Caco-2 (cell line): ENCODE measurements around the gene SAMD11. TPM values are rescaled to one million over a fixed set of nuclear protein-coding genes. Genes with fewer than 3 reads are reported as not detected.

Source experiments
- BruUV-seq: library from RNA; stranded (reverse); fragments of 400-500 nt; replicated peaks from 2 replicates; lab custom pipeline; 2021; lab: Mats Ljungman, UMichigan
- CTCF ChIA-PET: fragments of 300-600 bp; sonication (Branson Sonifier 250); formaldehyde crosslinking; loops from one replicate; lab custom pipeline; 2022; ENCODE audit warnings: antibody characterized with exemption; lab: Charles Lee
- POLR2A ChIA-PET: fragments of 300-600 bp; sonication (Branson Sonifier 250); formaldehyde crosslinking; loops from one replicate; lab custom pipeline; 2022; ENCODE audit warnings: antibody characterized with exemption; lab: Charles Lee
- DNase-seq, 2 experiments: peaks; one replicate each; pipeline versions ENCODE4 v3.0.0 to v3.0.0-alpha.2; 2020 to 2022
- H3K27me3 ChIP-seq: replicated peaks from 2 replicates; pipeline ENCODE4 v1.6.0; 2011; ENCODE audit warnings: low read length; ENCODE audit not compliant: control insufficient read depth, insufficient read depth
- H3K36me3 ChIP-seq: 2 replicates; pipeline ENCODE4 v1.5.1; 2011; ENCODE audit warnings: low read length; ENCODE audit not compliant: control insufficient read depth, insufficient read depth
- H3K4me1 ChIP-seq: fragments of 250-450 bp; sonication (Bioruptor Pico); 2 replicates; pipeline ENCODE4 v1.5.1; 2020; ENCODE audit warnings: mild to moderate bottlenecking
- H3K4me3 ChIP-seq: 2 replicates; pipeline ENCODE4 v1.5.1; 2011; ENCODE audit warnings: low read depth, mild to moderate bottlenecking, control low read depth, low read length
- H3K9me3 ChIP-seq: fragments of 250-450 bp; sonication (Bioruptor Pico); 2 replicates; pipeline ENCODE4 v1.5.1; 2020; ENCODE audit warnings: mild to moderate bottlenecking, moderate library complexity
- H3K27ac Mint-ChIP-seq: one replicate; pipeline ENCODE4 v1.8.0; 2022; ENCODE audit warnings: mixed read lengths; ENCODE audit not compliant: unreplicated experiment
- H3K27me3 Mint-ChIP-seq: one replicate; pipeline ENCODE4 v1.8.0; 2022; ENCODE audit warnings: mixed read lengths; ENCODE audit not compliant: insufficient read depth, unreplicated experiment
- H3K36me3 Mint-ChIP-seq: one replicate; pipeline ENCODE4 v1.8.0; 2022; ENCODE audit warnings: mild to moderate bottlenecking, mixed read lengths; ENCODE audit not compliant: insufficient read depth, unreplicated experiment
- H3K4me1 Mint-ChIP-seq: one replicate; pipeline ENCODE4 v1.8.0; 2022; ENCODE audit warnings: low read depth, mixed read lengths; ENCODE audit not compliant: unreplicated experiment
- H3K4me3 Mint-ChIP-seq: one replicate; pipeline ENCODE4 v1.8.0; 2022; ENCODE audit warnings: mild to moderate bottlenecking, moderate library complexity, mixed read lengths; ENCODE audit not compliant: unreplicated experiment
- H3K9me3 Mint-ChIP-seq: one replicate; pipeline ENCODE4 v1.8.0; 2022; ENCODE audit warnings: mixed read lengths; ENCODE audit not compliant: unreplicated experiment
- CTCF ChIP-seq, 2 experiments: fragments of 200-600 bp in 1 of 2; IDR thresholded peaks; 1 replicate in 1 of 2; 2 replicates in 1 of 2; pipeline versions ENCODE4 v1.5.1 to v1.8.0; 2011 to 2022; ENCODE audit warnings: antibody characterized with exemption in 1 of 2, control low read depth in 1 of 2, inconsistent platforms in 1 of 2, low read depth in 1 of 2, low read length in 1 of 2, mild to moderate bottlenecking in 1 of 2, moderate library complexity in 1 of 2; ENCODE audit not compliant: insufficient read depth in 1 of 2, severe bottlenecking in 1 of 2, unreplicated experiment in 1 of 2
- intact Hi-C: fragments of 100-400 bp; cut with micrococcal nuclease; formaldehyde crosslinking; loops from one replicate; pipeline ENCODE4 v1.10.0; 2022; ENCODE audit not compliant: unreplicated experiment
- total RNA-seq: library from RNA; stranded (reverse); gene quantifications from 2 replicates; pipeline ENCODE4 v1.2.3, GENCODE V29; 2022

Gene SAMD11
- total RNA-seq, 1 experiment from 2014 or later, result 0.54 TPM

DNA sequence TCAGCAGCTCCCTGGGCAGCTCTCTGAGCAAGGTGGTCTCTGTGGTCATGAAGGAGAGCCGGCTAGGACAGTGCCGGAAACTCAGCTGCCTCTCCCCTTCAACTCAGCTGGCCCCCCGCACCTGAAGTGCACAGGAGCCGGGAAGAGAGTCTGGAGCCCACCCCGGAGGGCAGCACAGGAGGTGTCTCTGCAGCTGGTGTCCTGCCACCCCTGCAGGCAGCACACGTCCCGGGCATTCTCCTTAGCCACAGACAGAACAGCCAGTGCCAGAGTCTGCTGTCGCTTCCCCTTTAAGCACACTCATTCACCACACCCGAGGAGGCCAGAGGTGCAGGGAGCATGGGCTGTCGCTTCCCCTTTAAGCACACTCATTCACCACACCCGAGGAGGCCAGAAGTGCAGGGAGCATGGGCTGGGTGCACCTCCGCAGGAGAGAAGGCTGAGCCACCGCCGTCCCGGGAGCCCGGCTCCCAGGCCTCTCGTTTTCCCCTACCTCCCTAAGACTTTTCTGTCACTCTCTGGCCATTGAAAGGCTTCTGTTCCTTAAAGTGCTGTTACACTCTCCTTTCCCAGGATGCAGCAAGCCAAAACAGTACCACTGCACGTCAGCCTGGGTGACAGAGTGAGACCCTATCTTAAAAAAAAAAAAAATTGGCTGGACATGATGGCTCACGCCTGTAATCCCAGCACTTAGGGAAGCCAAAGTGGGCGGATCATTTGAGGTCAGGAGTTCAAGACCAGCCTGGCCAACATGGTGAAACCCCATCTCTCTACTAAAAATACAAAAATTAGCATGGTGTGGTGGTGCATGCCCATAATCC, 16.9 kb upstream of the SAMD11 start:
- ChIA-PET CTCF (interaction anchor here (0.7 to 1.4 kb wide), 2 partner anchors 31 to 386 kb away, joined by 3 to 4 read pairs; no protein-coding TSS in a partner anchor), POLR2A (no interaction called here)
- no TSS peak for BruUV-seq
- H3K4me3 ChIP-seq, result no peak overlapping the region
- Mint-ChIP-seq H3K36me3 (no peaks in the 10 kb centered on the region), H3K27ac (no peak overlapping the region), H3K27me3 (no peaks in the 10 kb centered on the region), H3K9me3 (no peaks in the 10 kb centered on the region), H3K4me1 (no peaks in the 10 kb centered on the region), H3K4me3 (no peak overlapping the region)
- H3K36me3 ChIP-seq, result no peaks in the 10 kb centered on the region
- H3K9me3 ChIP-seq, result no peaks in the 10 kb centered on the region
- intact Hi-C loops, result no loop called here
- peak in 1 of 2 experiments; percentile 38 for DNase-seq
- no peaks in the 10 kb centered on the region for H3K27me3 ChIP-seq
- H3K4me1 ChIP-seq, result no peaks in the 10 kb centered on the region
- no peak for TF ChIP-seq CTCF (IDR thresholded peaks at IDR 0.05; ENCODE audit: insufficient read depth in 1 of 2, low read depth in 1 of 2, low read length in 1 of 2, severe bottlenecking in 1 of 2, unreplicated experiment in 1 of 2)

- intact Hi-C loops, result no loop called here
- BruUV-seq, result no TSS peak
- H3K4me3 Mint-ChIP-seq, result no peak overlapping the region
- H3K9me3 ChIP-seq, result no peaks in the 10 kb centered on the region
- H3K4me1 ChIP-seq, result no peaks in the 10 kb centered on the region
- ChIA-PET CTCF (no interaction called here), POLR2A (no interaction called here)
- no peak overlapping the region for H3K27ac Mint-ChIP-seq
- no peak for TF ChIP-seq CTCF (IDR thresholded peaks at IDR 0.05; ENCODE audit: insufficient read depth in 1 of 2, low read depth in 1 of 2, low read length in 1 of 2, severe bottlenecking in 1 of 2, unreplicated experiment in 1 of 2)
- no peaks in the 10 kb centered on the region for H3K27me3 ChIP-seq
- H3K9me3 Mint-ChIP-seq, result no peaks in the 10 kb centered on the region
- no peak overlapping the region for H3K4me3 ChIP-seq
- H3K36me3 Mint-ChIP-seq, result no peaks in the 10 kb centered on the region
- no peaks in the 10 kb centered on the region for H3K36me3 ChIP-seq
- H3K27me3 Mint-ChIP-seq, result no peaks in the 10 kb centered on the region
- peak in 1 of 2 experiments; percentile 7 for DNase-seq
- no peaks in the 10 kb centered on the region for H3K4me1 Mint-ChIP-seq
These were observed 15.9 kb upstream of the SAMD11 start for GRCh38 chr1:907611-908451.

DNA sequence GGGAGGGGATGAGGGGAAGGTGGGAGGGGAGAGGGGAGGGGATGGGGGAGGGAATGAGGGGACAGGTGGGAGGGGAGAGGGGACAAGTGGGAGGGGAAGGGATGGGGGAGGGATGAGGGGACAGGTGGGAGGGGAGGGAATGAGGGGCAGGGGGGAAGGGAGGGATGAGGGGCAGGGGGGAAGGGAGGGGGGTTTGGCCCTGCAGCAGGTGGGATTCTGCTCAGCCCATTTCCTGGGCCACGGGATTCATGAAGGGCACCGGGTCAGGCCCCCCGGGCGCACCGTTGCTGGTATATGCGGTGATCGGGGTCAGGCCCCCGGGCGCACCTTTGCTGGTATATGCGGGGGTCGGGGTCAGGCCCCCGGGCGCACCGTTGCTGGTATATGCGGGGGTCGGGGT, 15.1 kb upstream of the SAMD11 start:
- DNase-seq, result no peak

More for the DNA sequence above, 15.1 kb upstream of the SAMD11 start:
- H3K9me3 Mint-ChIP-seq, result no peaks in the 10 kb centered on the region
- CTCF ChIA-PET, result no interaction called here
- no peaks in the 10 kb centered on the region for H3K27me3 ChIP-seq
- no peaks in the 10 kb centered on the region for H3K36me3 Mint-ChIP-seq
- no peak overlapping the region for H3K27ac Mint-ChIP-seq
- POLR2A ChIA-PET, result no interaction called here
- intact Hi-C loops, result no loop called here
- H3K4me1 ChIP-seq, result no peaks in the 10 kb centered on the region
- H3K9me3 ChIP-seq, result no peaks in the 10 kb centered on the region
- H3K4me3 Mint-ChIP-seq, result no peak overlapping the region
- TF ChIP-seq CTCF (IDR thresholded peaks at IDR 0.05; ENCODE audit: insufficient read depth in 1 of 2, low read depth in 1 of 2, low read length in 1 of 2, severe bottlenecking in 1 of 2, unreplicated experiment in 1 of 2), result no peak
- H3K27me3 Mint-ChIP-seq, result no peaks in the 10 kb centered on the region
- BruUV-seq, result no TSS peak
- no peaks in the 10 kb centered on the region for H3K4me1 Mint-ChIP-seq
- no peaks in the 10 kb centered on the region for H3K36me3 ChIP-seq
- H3K4me3 ChIP-seq, result no peak overlapping the region
